Activated T-helper 17 cell treated with anti-CD3 and anti-CD28 coated beads, Interleukin-2, amount 50 U/mL, for 72 hours (primary cell): ENCODE measurements around the gene SLC30A4. TPM values are rescaled to one million over a fixed set of nuclear protein-coding genes. Genes with fewer than 3 reads are reported as not detected.

ENCODE experiments used
- ATAC-seq: fragments of 150-1000 bp; cut with Tn5 transposase; replicated peaks from 2 replicates; pipeline ENCODE4 v1.10.0; 2021; ENCODE audit warnings: mild to moderate bottlenecking, moderate library complexity
- H3K27ac Mint-ChIP-seq: one replicate; pipeline ENCODE4 v1.8.0; 2022; ENCODE audit warnings: mixed read lengths
- H3K27me3 Mint-ChIP-seq: one replicate; pipeline ENCODE4 v1.8.0; 2022; ENCODE audit warnings: mixed read lengths
- H3K36me3 Mint-ChIP-seq: one replicate; pipeline ENCODE4 v1.8.0; 2022; ENCODE audit warnings: low read depth, mild to moderate bottlenecking, mixed read lengths
- H3K4me1 Mint-ChIP-seq: one replicate; pipeline ENCODE4 v1.8.0; 2022; ENCODE audit warnings: mixed read lengths
- H3K4me3 Mint-ChIP-seq: one replicate; pipeline ENCODE4 v1.8.0; 2022; ENCODE audit warnings: mild to moderate bottlenecking, mixed read lengths
- H3K9me3 Mint-ChIP-seq: one replicate; pipeline ENCODE4 v1.8.0; 2022; ENCODE audit warnings: mixed read lengths
- total RNA-seq, 2 donors: library from RNA; stranded (reverse); gene quantifications; one replicate each; pipeline ENCODE4 v1.2.3, GENCODE V29; 2022

SLC30A4 gene, protein sequence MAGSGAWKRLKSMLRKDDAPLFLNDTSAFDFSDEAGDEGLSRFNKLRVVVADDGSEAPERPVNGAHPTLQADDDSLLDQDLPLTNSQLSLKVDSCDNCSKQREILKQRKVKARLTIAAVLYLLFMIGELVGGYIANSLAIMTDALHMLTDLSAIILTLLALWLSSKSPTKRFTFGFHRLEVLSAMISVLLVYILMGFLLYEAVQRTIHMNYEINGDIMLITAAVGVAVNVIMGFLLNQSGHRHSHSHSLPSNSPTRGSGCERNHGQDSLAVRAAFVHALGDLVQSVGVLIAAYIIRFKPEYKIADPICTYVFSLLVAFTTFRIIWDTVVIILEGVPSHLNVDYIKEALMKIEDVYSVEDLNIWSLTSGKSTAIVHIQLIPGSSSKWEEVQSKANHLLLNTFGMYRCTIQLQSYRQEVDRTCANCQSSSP
- total RNA-seq: 1 to 10 TPM; 1.1 to 2.1 TPM

GRCh38 chr15:45522328-45523165, at the start of gene SLC30A4:
SLC30A4 (minus strand) TSS chr15:45522755; CDS start chr15:45522354, 401 bp downstream.
- ATAC-seq: peak; percentile 87
- Mint-ChIP-seq H3K4me1 (peaks cover 7% of the 10 kb centered on the region), H3K27me3 (no peaks in the 10 kb centered on the region), H3K4me3 (peak within 1 kb of the TSS; percentile 95), H3K36me3 (no peaks in the 10 kb centered on the region), H3K27ac (peak within 1 kb of the TSS; percentile 82), H3K9me3 (no peaks in the 10 kb centered on the region)

GRCh38 chr15:45555934-45556608, 33.5 kb upstream of the SLC30A4 start:
- H3K27me3 Mint-ChIP-seq: peaks cover 33% of the 10 kb centered on the region
- H3K27ac Mint-ChIP-seq: no peak overlapping the region
- no peaks in the 10 kb centered on the region for H3K4me1 Mint-ChIP-seq
- no peak for ATAC-seq
- no peak overlapping the region for H3K4me3 Mint-ChIP-seq
- no peaks in the 10 kb centered on the region for H3K9me3 Mint-ChIP-seq
- H3K36me3 Mint-ChIP-seq: no peaks in the 10 kb centered on the region

- H3K9me3 Mint-ChIP-seq: no peaks in the 10 kb centered on the region
- no peak for ATAC-seq
- H3K27ac Mint-ChIP-seq: no peak overlapping the region
- H3K36me3 Mint-ChIP-seq: no peaks in the 10 kb centered on the region
- H3K27me3 Mint-ChIP-seq: peaks cover 25% of the 10 kb centered on the region
- no peak overlapping the region for H3K4me3 Mint-ChIP-seq
- H3K4me1 Mint-ChIP-seq: no peaks in the 10 kb centered on the region
Observed at GRCh38 chr15:45551676-45552075, 29.1 kb upstream of the SLC30A4 start.

GRCh38 chr15:45550436-45550835, 27.9 kb upstream of the SLC30A4 start:
- no peak overlapping the region for H3K27ac Mint-ChIP-seq
- H3K4me3 Mint-ChIP-seq: no peak overlapping the region
- H3K9me3 Mint-ChIP-seq: no peaks in the 10 kb centered on the region
- H3K4me1 Mint-ChIP-seq: no peaks in the 10 kb centered on the region
- H3K36me3 Mint-ChIP-seq: no peaks in the 10 kb centered on the region
- H3K27me3 Mint-ChIP-seq: peaks cover 23% of the 10 kb centered on the region
- ATAC-seq: no peak

- H3K4me1 Mint-ChIP-seq: no peaks in the 10 kb centered on the region
- H3K36me3 Mint-ChIP-seq: no peaks in the 10 kb centered on the region
- peaks cover 20% of the 10 kb centered on the region for H3K27me3 Mint-ChIP-seq
- H3K27ac Mint-ChIP-seq: no peak overlapping the region
- no peak for ATAC-seq
- no peak overlapping the region for H3K4me3 Mint-ChIP-seq
- H3K9me3 Mint-ChIP-seq: no peaks in the 10 kb centered on the region
Observed at GRCh38 chr15:45549541-45550220, 27.1 kb upstream of the SLC30A4 start.

GRCh38 chr15:45548753-45549520, 26.4 kb upstream of the SLC30A4 start:
- no peak overlapping the region for H3K27ac Mint-ChIP-seq
- H3K4me1 Mint-ChIP-seq: no peaks in the 10 kb centered on the region
- ATAC-seq: no peak
- no peaks in the 10 kb centered on the region for H3K9me3 Mint-ChIP-seq
- no peaks in the 10 kb centered on the region for H3K36me3 Mint-ChIP-seq
- no peak overlapping the region for H3K4me3 Mint-ChIP-seq
- H3K27me3 Mint-ChIP-seq: peaks cover 13% of the 10 kb centered on the region

DNA sequence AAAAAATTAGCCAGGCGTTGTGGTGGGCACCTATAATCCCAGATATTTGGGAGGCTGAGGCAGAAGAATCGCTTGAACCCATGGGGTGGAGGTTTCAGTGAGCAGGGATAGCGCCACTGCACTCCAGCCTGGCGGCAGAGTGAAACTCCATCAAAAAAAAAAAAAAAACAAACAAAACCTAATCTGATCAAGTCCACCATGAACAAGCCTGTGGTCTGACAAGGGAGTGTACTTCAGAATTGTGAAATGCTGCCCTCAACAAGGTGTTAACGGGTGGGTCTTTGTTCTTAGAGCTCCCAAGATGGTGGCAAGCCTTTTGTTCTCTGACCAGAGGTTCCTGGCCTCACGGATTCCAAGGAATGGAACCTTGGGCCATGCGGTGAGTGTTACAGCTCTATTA, 24.2 kb upstream of the SLC30A4 start:
- ATAC-seq: no peak
- no peaks in the 10 kb centered on the region for H3K9me3 Mint-ChIP-seq
- H3K27ac Mint-ChIP-seq: no peak overlapping the region
- H3K36me3 Mint-ChIP-seq: no peaks in the 10 kb centered on the region
- no peaks in the 10 kb centered on the region for H3K4me1 Mint-ChIP-seq
- peaks cover 7% of the 10 kb centered on the region for H3K27me3 Mint-ChIP-seq
- no peak overlapping the region for H3K4me3 Mint-ChIP-seq

GRCh38 chr15:45544266-45545023, 21.9 kb upstream of the SLC30A4 start:
- ATAC-seq: no peak
- peaks cover 7% of the 10 kb centered on the region for H3K27me3 Mint-ChIP-seq
- H3K27ac Mint-ChIP-seq: no peak overlapping the region
- H3K36me3 Mint-ChIP-seq: no peaks in the 10 kb centered on the region
- H3K4me3 Mint-ChIP-seq: no peak overlapping the region
- no peaks in the 10 kb centered on the region for H3K9me3 Mint-ChIP-seq
- no peaks in the 10 kb centered on the region for H3K4me1 Mint-ChIP-seq

DNA sequence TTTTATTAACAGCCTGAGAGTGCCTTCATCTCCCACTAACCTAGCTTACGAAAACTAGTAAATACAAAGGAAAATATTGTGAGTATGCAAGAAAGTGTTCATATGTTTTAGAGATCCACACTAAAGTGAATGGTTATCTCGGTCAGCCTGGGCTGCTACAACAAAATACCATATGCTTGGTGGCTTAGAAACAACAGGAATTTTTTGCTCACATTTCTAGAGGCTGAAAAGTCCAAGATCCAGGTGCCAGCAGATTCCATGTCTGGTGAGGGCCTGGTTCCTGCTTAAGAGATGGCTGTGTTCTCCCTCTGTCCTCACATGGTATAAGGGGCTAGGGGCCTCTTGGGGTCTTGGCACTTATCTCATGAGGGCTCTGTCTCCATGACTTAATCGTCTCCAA, 20.5 kb upstream of the SLC30A4 start:
- Mint-ChIP-seq H3K36me3 (no peaks in the 10 kb centered on the region), H3K4me1 (no peaks in the 10 kb centered on the region), H3K27me3 (peaks cover 3% of the 10 kb centered on the region), H3K4me3 (no peak overlapping the region), H3K27ac (no peak overlapping the region), H3K9me3 (no peaks in the 10 kb centered on the region)
- no peak for ATAC-seq

DNA sequence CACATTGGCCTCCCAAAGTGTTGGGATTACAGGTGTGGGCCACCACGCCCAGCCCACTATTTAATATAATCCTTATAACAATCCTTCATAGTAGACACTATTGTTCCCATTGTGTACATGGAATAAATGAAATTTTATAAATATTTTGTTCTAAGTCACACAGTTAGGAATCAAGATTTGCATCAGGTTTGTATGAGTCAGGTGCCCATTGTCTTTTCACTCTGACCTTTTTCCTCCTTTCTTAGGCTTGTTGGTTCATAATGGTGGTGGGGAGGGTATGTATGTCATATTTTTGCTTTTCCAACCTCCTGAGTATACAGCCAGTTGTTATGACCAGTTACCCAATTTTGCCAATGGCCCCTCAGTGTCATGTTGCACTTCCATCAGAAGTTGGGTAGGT, 18.0 kb upstream of the SLC30A4 start:
- no peaks in the 10 kb centered on the region for H3K4me1 Mint-ChIP-seq
- no peak overlapping the region for H3K4me3 Mint-ChIP-seq
- H3K9me3 Mint-ChIP-seq: no peaks in the 10 kb centered on the region
- no peak for ATAC-seq
- H3K36me3 Mint-ChIP-seq: no peaks in the 10 kb centered on the region
- no peak overlapping the region for H3K27ac Mint-ChIP-seq
- no peaks in the 10 kb centered on the region for H3K27me3 Mint-ChIP-seq

- H3K4me3 Mint-ChIP-seq: no peak overlapping the region
- H3K4me1 Mint-ChIP-seq: no peaks in the 10 kb centered on the region
- H3K9me3 Mint-ChIP-seq: no peaks in the 10 kb centered on the region
- ATAC-seq: no peak
- H3K27me3 Mint-ChIP-seq: no peaks in the 10 kb centered on the region
- no peaks in the 10 kb centered on the region for H3K36me3 Mint-ChIP-seq
- H3K27ac Mint-ChIP-seq: no peak overlapping the region
Observed at GRCh38 chr15:45539680-45540079, 17.1 kb upstream of the SLC30A4 start.

- H3K4me1 Mint-ChIP-seq: no peaks in the 10 kb centered on the region
- H3K27ac Mint-ChIP-seq: no peak overlapping the region
- ATAC-seq: no peak
- no peaks in the 10 kb centered on the region for H3K27me3 Mint-ChIP-seq
- H3K36me3 Mint-ChIP-seq: no peaks in the 10 kb centered on the region
- no peaks in the 10 kb centered on the region for H3K9me3 Mint-ChIP-seq
- no peak overlapping the region for H3K4me3 Mint-ChIP-seq
Observed at GRCh38 chr15:45536934-45537333, 14.4 kb upstream of the SLC30A4 start.

DNA sequence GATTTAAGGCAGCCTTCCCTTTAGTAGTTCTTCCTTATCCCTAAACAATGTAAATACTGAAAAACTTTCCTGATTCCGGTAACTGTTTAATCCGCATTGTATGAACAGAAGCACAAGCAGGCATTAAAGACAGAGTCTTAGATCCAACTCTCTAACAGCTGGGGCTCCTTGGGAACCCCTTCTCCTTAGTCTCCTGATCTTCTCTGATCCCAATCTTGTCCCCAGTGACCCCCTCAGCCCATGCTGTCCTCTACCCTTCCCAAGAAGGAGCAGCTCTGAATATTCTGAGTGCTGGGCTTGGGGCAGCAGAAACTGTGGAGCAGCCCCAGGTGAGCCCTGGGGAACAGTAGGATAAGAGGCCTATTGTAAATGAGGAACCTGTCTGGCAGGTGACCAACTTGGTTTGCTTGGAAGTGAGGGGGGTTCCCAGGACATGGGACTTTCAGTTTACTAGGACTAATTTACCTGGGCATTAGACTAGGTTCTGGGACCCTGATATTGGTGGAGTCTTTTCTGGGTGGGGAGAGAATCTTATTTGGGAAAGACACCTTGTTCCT, 13.0 kb upstream of the SLC30A4 start:
- Mint-ChIP-seq H3K4me1 (no peaks in the 10 kb centered on the region), H3K27me3 (no peaks in the 10 kb centered on the region), H3K4me3 (no peak overlapping the region), H3K27ac (no peak overlapping the region), H3K36me3 (no peaks in the 10 kb centered on the region), H3K9me3 (no peaks in the 10 kb centered on the region)
- no peak for ATAC-seq
